ENCODE data around the gene ZNF727.
"Not testable (repeated sequence)": the region's sequence is repeated elsewhere in the genome, so short reads cannot be mapped to it uniquely, and the experiment has no call there.

GRCh38 chr7:64015496-64015895 is 29.7 kb upstream of the ZNF727 start:
- TF ChIP-seq, protein P1, sequence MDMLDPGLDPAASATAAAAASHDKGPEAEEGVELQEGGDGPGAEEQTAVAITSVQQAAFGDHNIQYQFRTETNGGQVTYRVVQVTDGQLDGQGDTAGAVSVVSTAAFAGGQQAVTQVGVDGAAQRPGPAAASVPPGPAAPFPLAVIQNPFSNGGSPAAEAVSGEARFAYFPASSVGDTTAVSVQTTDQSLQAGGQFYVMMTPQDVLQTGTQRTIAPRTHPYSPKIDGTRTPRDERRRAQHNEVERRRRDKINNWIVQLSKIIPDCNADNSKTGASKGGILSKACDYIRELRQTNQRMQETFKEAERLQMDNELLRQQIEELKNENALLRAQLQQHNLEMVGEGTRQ (IDR thresholded peaks at IDR 0.05; ENCODE audit: borderline replicate concordance, low read depth, low read length): not testable (repeated sequence)
- not testable (repeated sequence) for TF ChIP-seq MXI1 (IDR thresholded peaks at IDR 0.05; ENCODE audit: low read depth, low read length); EP300 (IDR thresholded peaks at IDR 0.05; ENCODE audit: borderline replicate concordance in 1 of 2, low read depth in 1 of 2, low read length in 1 of 2)
